Mesenchymal stem cell (in vitro differentiated cells and primary cell): Measurements from ENCODE around the gene RBP3.
"Not testable (repeated sequence)": the region's sequence is repeated elsewhere in the genome, so short reads cannot be mapped to it uniquely, and the experiment has no call there.

Experiments used
- DNase-seq: peaks from one replicate; pipeline ENCODE4 v3.0.0-alpha.2; 2013
- H2AFZ ChIP-seq: one replicate; pipeline ENCODE4 v1.6.1; 2013; ENCODE audit warnings: low read depth, mild to moderate bottlenecking, control low read depth, inconsistent platforms, low read length, moderate library complexity
- H2AK5ac ChIP-seq: 2 replicates; pipeline ENCODE4 v1.6.1; 2013; ENCODE audit warnings: low read length, moderate library complexity, mild to moderate bottlenecking, inconsistent platforms; ENCODE audit not compliant: severe bottlenecking
- H2BK120ac ChIP-seq: one replicate; pipeline ENCODE4 v1.6.1; 2013; ENCODE audit warnings: low read depth, mild to moderate bottlenecking, inconsistent platforms, low read length, moderate library complexity
- H2BK12ac ChIP-seq, 2 experiments: one replicate each; pipeline ENCODE4 v1.6.1; 2013; ENCODE audit warnings: inconsistent platforms in 2 of 2, low read length in 2 of 2, mild to moderate bottlenecking in 2 of 2, moderate library complexity in 2 of 2, control low read depth in 1 of 2
- H2BK15ac ChIP-seq: one replicate; pipeline ENCODE4 v1.6.1; 2013; ENCODE audit warnings: mild to moderate bottlenecking, low read depth, inconsistent platforms; ENCODE audit not compliant: poor library complexity, severe bottlenecking
- H2BK5ac ChIP-seq: 2 replicates; pipeline ENCODE4 v1.6.1; 2013; ENCODE audit warnings: low read depth, mild to moderate bottlenecking, low read length, control low read depth, inconsistent platforms; ENCODE audit not compliant: poor library complexity, severe bottlenecking
- H3K14ac ChIP-seq, 2 experiments: one replicate each; pipeline ENCODE4 v1.6.1; 2013; ENCODE audit warnings: inconsistent platforms in 2 of 2, low read length in 2 of 2, control low read depth in 1 of 2, mild to moderate bottlenecking in 1 of 2, moderate library complexity in 1 of 2
- H3K18ac ChIP-seq, 2 experiments: one replicate each; pipeline ENCODE4 v1.6.1; 2013; ENCODE audit warnings: inconsistent platforms in 2 of 2, low read length in 2 of 2, control low read depth in 1 of 2, low read depth in 1 of 2, mild to moderate bottlenecking in 1 of 2
- H3K23ac ChIP-seq, 2 experiments: one replicate each; pipeline ENCODE4 v1.6.1; 2013; ENCODE audit warnings: inconsistent platforms in 2 of 2, low read length in 2 of 2, mild to moderate bottlenecking in 2 of 2, moderate library complexity in 2 of 2, control low read depth in 1 of 2
- H3K27ac ChIP-seq: 2 replicates; pipeline ENCODE4 v1.5.1; 2013; ENCODE audit warnings: mild to moderate bottlenecking, moderate library complexity, low read length, control low read depth, inconsistent platforms; ENCODE audit not compliant: poor library complexity, severe bottlenecking
- H3K27me3 ChIP-seq, 2 experiments: 2 replicates each; pipeline versions ENCODE4 v1.6.1 to v1.7.0; 2013; ENCODE audit warnings: low read length in 2 of 2, mild to moderate bottlenecking in 2 of 2, moderate library complexity in 2 of 2, control low read depth in 1 of 2, inconsistent platforms in 1 of 2; ENCODE audit not compliant: control insufficient read depth in 1 of 2, insufficient read depth in 1 of 2
- H3K36me3 ChIP-seq, 2 experiments: 2 replicates each; pipeline versions ENCODE4 v1.6.1 to v1.7.0; 2013; ENCODE audit warnings: low read length in 2 of 2, control low read depth in 1 of 2, inconsistent platforms in 1 of 2, low read depth in 1 of 2, mild to moderate bottlenecking in 1 of 2; ENCODE audit not compliant: insufficient read depth in 2 of 2, control insufficient read depth in 1 of 2
- H3K4ac ChIP-seq, 2 experiments: one replicate each; pipeline ENCODE4 v1.6.1; 2013; ENCODE audit warnings: inconsistent platforms in 2 of 2, low read length in 2 of 2, mild to moderate bottlenecking in 2 of 2, moderate library complexity in 2 of 2, control low read depth in 1 of 2, low read depth in 1 of 2
- H3K4me1 ChIP-seq: 2 replicates; pipeline ENCODE4 v1.6.1; 2013; ENCODE audit warnings: low read depth, low read length, control low read depth; ENCODE audit not compliant: control insufficient read depth, insufficient read depth
- H3K4me2 ChIP-seq: 2 replicates; pipeline ENCODE4 v1.6.1; 2013; ENCODE audit warnings: low read length, mild to moderate bottlenecking, inconsistent platforms; ENCODE audit not compliant: poor library complexity, severe bottlenecking
- H3K4me3 ChIP-seq, 2 experiments: 2 replicates each; pipeline versions ENCODE4 v1.5.1 to v1.7.0; 2013; ENCODE audit warnings: low read length in 2 of 2, mild to moderate bottlenecking in 2 of 2, control low read depth in 1 of 2, low read depth in 1 of 2; ENCODE audit not compliant: insufficient read depth in 1 of 2
- H3K79me1 ChIP-seq: replicated peaks from 2 replicates; pipeline ENCODE4 v1.6.1; 2013; ENCODE audit warnings: mild to moderate bottlenecking, control low read depth, low read length, inconsistent platforms; ENCODE audit not compliant: poor library complexity, severe bottlenecking
- H3K9ac ChIP-seq: 2 replicates; pipeline ENCODE4 v1.7.0; 2013; ENCODE audit warnings: mild to moderate bottlenecking, low read length, moderate library complexity
- H3K9me3 ChIP-seq: 2 replicates; pipeline ENCODE4 v1.7.0; 2013; ENCODE audit warnings: mild to moderate bottlenecking, low read length; ENCODE audit not compliant: control insufficient read depth
- H4K8ac ChIP-seq: one replicate; pipeline ENCODE4 v1.6.1; 2013; ENCODE audit warnings: inconsistent platforms, mild to moderate bottlenecking, low read length, moderate library complexity
- H4K91ac ChIP-seq: one replicate; pipeline ENCODE4 v1.6.1; 2013; ENCODE audit warnings: mild to moderate bottlenecking, low read length, inconsistent platforms
- WGBS: methylation state at CpG from one replicate; pipeline ENCODE4 v1.1.7; 2013; ENCODE audit warnings: mixed read lengths; 5-methylcytosine and 5-hydroxymethylcytosine counted together

The RBP3 gene

DNA sequence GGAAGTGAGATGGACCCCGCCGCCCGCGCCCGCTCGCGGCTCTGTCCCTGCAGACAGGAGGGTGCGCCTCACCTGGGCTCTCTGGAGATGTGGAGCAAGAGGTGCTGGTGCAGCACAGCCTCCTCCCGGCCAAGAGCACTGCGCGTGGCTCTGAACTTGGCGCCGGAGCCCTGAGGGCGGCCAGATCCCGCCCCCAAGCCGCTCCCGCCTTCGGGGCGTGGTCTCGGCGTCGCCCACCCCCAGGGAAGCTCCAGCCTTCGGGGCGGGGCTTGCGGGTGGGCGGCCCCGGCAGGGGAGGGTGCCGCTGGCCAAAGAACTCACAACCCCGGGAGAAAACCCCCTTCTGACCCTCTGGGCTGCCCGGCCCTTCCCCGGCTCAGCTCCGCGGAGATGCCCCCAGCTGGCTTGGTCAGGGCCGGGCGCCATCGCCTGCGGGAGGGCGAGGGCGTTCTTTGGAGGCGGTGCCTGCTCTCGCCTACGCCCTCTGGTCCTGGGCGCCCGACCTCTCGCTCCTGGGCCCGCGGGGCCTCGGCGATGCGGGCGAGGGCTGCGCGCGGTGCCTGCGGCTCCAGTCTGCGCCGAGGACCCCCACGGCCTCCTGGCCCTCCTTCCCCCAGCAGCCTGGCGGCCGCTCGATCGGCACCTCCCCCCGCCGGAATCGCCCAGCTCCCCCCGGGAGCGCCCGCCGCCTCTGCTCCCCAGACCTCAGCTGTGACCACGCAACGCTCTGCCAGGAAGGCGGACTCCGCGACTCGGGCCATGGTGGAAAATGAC is 36.2 kb downstream of the RBP3 start, which contains the start of gene ZNF488:
TSS of gene ZNF488 (minus strand) at position 146 of the 774 bp plus-strand sequence. CDS start 15,464 bp downstream, outside the sequence.
- Histone ChIP-seq H2BK120ac (peak within 1 kb of the TSS; percentile 92), H3K27ac (no peak within 1 kb of the TSS), H2BK12ac (peak within 1 kb of the TSS in 1 of 2 experiments; percentile 70), H3K4me1 (peaks cover 4% of the 10 kb centered on the region), H3K4me2 (peak within 1 kb of the TSS; percentile 97), H3K4ac (peak within 1 kb of the TSS in 1 of 2 experiments; percentile 73), H3K79me1 (no peaks in the 10 kb centered on the region), H3K4me3 (peak within 1 kb of the TSS; percentile 80 to 81), H2AK5ac (no peak within 1 kb of the TSS), H3K23ac (peak within 1 kb of the TSS in 1 of 2 experiments; percentile 61), H3K9ac (peak within 1 kb of the TSS; percentile 80), H3K14ac (peak within 1 kb of the TSS in 1 of 2 experiments; percentile 87), H2AFZ (peak within 1 kb of the TSS; percentile 93), H3K36me3 (no peaks in the 10 kb centered on the region), H4K91ac (peak within 1 kb of the TSS; percentile 87), H2BK15ac (peak within 1 kb of the TSS; percentile 60), H2BK5ac (peak within 1 kb of the TSS; percentile 35), H3K9me3 (no peaks in the 10 kb centered on the region), H3K27me3 (peaks cover 0 to 37% of the 10 kb centered on the region in 2 experiments), H4K8ac (peak within 1 kb of the TSS; percentile 88), H3K18ac (peak within 1 kb of the TSS; percentile 90 to 95)
- WGBS = under 1% methylated on average over 54 of the region's 75 CpGs
- DNase-seq = peak; percentile 82

DNA sequence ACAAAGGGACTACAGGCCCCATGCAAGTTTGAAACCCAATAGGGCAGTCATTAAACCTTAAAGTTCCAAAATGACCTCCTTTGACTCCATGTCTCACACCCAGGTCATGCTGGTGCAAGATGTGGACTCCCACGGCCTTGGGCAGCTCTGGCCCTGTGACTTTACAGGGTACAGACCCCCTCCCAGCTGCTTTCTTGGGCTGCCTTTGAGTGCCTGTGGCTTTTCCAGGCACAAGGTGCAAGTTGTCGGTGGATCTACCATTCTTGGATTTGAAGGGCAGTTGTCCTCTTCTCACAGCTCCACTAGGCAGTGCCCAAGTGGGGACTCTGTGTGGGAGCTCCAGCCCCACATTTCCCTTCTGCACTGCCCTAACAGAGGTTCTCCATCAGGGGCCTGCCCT is 37.9 kb downstream of the RBP3 start:
- not testable (repeated sequence) for H2AFZ ChIP-seq, H3K4me1 ChIP-seq, H3K4ac ChIP-seq, H3K4me2 ChIP-seq, H3K23ac ChIP-seq, H4K8ac ChIP-seq, H2BK15ac ChIP-seq, H3K36me3 ChIP-seq, H3K79me1 ChIP-seq, H3K9ac ChIP-seq, H3K18ac ChIP-seq, H3K27ac ChIP-seq, H2BK12ac ChIP-seq, DNase-seq, H2BK5ac ChIP-seq, H4K91ac ChIP-seq, H2AK5ac ChIP-seq, H3K4me3 ChIP-seq, H3K14ac ChIP-seq, H3K9me3 ChIP-seq, H2BK120ac ChIP-seq
- 81% methylated on average over 2 of the region's 2 CpGs for WGBS
- H3K27me3 ChIP-seq = peaks cover 0 to 20% of the 10 kb centered on the region in 2 experiments

DNA sequence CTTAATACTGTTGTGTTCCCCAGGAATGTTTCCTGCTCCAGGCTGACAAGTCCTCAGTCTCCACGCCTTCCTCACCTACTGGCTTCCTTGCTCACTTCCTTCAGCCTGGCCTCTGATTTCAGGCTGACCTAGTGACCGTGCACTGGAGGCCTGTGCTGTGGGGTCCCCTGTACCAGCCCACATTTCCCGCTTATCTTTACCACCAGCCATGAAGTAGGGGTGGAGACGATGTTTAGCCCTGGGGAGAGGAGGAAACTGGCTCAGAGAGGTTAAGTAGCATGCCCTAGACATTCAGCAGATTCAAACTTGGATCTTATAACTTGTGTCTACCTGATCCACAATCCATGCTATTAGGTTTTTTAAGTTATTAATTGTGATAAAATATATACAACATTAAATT is 40.7 kb downstream of the RBP3 start:
- H3K4me2 ChIP-seq = no peak overlapping the region
- no peaks in the 10 kb centered on the region for H3K36me3 ChIP-seq
- H3K27ac ChIP-seq = no peak overlapping the region
- 79% methylated on average over 2 of the region's 4 CpGs for WGBS
- H3K23ac ChIP-seq = no peak overlapping the region
- H2BK120ac ChIP-seq = no peak overlapping the region
- no peak overlapping the region for H3K9ac ChIP-seq
- H4K8ac ChIP-seq = no peak overlapping the region
- H3K27me3 ChIP-seq = peaks cover 0 to 1% of the 10 kb centered on the region in 2 experiments
- no peak overlapping the region for H2BK15ac ChIP-seq
- H3K4ac ChIP-seq = no peak overlapping the region
- H2AFZ ChIP-seq = no peak overlapping the region
- H2BK5ac ChIP-seq = no peak overlapping the region
- no peak for DNase-seq
- H3K4me1 ChIP-seq = peaks cover 4% of the 10 kb centered on the region
- H3K79me1 ChIP-seq = no peaks in the 10 kb centered on the region
- H3K9me3 ChIP-seq = no peaks in the 10 kb centered on the region
- H2BK12ac ChIP-seq = no peak overlapping the region
- H3K18ac ChIP-seq = no peak overlapping the region
- H3K4me3 ChIP-seq = no peak overlapping the region
- no peak overlapping the region for H2AK5ac ChIP-seq
- no peak overlapping the region for H4K91ac ChIP-seq
- no peak overlapping the region for H3K14ac ChIP-seq

DNA sequence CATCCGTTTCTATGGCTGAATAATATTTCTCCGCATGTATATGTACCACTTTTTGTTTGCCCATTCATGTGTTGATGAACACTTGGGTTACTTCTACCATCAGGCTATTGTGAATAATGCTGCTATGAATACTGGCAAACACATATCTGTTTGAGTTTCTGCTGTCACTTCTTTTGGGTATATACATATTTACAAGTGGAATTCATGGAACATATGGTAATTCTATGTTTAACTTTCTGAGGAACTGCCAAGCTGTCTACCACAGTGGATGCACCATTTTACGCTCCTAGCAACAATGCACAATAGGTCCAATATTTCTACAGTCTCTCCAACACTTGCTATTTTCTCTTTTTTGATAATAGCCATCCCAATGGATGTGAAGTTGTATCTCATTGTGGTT is 41.5 kb downstream of the RBP3 start:
- Histone ChIP-seq H3K18ac (no peak overlapping the region), H3K14ac (no peak overlapping the region), H2AK5ac (no peak overlapping the region), H4K91ac (no peak overlapping the region), H2AFZ (no peak overlapping the region), H3K23ac (no peak overlapping the region), H3K27ac (no peak overlapping the region), H3K9me3 (no peaks in the 10 kb centered on the region), H2BK12ac (no peak overlapping the region), H2BK5ac (no peak overlapping the region), H3K27me3 (no peaks in the 10 kb centered on the region), H3K36me3 (no peaks in the 10 kb centered on the region), H3K4me3 (no peak overlapping the region), H3K4me2 (no peak overlapping the region), H3K9ac (no peak overlapping the region), H2BK120ac (no peak overlapping the region), H3K4ac (no peak overlapping the region), H3K4me1 (peaks cover 2% of the 10 kb centered on the region), H2BK15ac (no peak overlapping the region), H3K79me1 (no peaks in the 10 kb centered on the region), H4K8ac (no peak overlapping the region)
- no CpG with 5 or more reads among the region's 3 CpGs for WGBS
- no peak for DNase-seq
